Measurements from ENCODE around the gene KRTAP10-7. TPM values are rescaled to one million over a fixed set of nuclear protein-coding genes. Genes with fewer than 3 reads are reported as not detected.
"Not testable (repeated sequence)": the region's sequence is repeated elsewhere in the genome, so short reads cannot be mapped to it uniquely, and the experiment has no call there.

The KRTAP10-7 gene
- total RNA-seq, 2 donors from 2014 or later, result not detected

- intact Hi-C loops (cut with DNase I), result no loop called here
- WGBS, result 76% methylated on average over 10 of the region's 10 CpGs
- Histone ChIP-seq H3K27ac (no peak overlapping the region), H3K36me3 (no peaks in the 10 kb centered on the region), H3K9me3 (no peaks in the 10 kb centered on the region), H3K27me3 (replicated peaks; ENCODE audit: insufficient read depth) (no peaks in the 10 kb centered on the region), H3K4me1 (replicated peaks) (no peaks in the 10 kb centered on the region), H3K4me3 (no peak overlapping the region)
- TF ChIP-seq POLR2AphosphoS5 (IDR thresholded peaks at IDR 0.05) (no peak), POLR2A (IDR thresholded peaks at IDR 0.05) (no peak), CTCF (IDR thresholded peaks at IDR 0.05) (no peak)
- DNase-seq (ENCODE audit: low spot score), result no peak
Observed at GRCh38 chr21:44576025-44576420, 24.4 kb upstream of the KRTAP10-7 start.

GRCh38 chr21:44578371-44579055 is 21.9 kb upstream of the KRTAP10-7 start:
- TF ChIP-seq POLR2A (IDR thresholded peaks at IDR 0.05) (no peak), POLR2AphosphoS5 (IDR thresholded peaks at IDR 0.05) (no peak), CTCF (IDR thresholded peaks at IDR 0.05) (no peak)
- no peak for DNase-seq (ENCODE audit: low spot score)
- no peaks in the 10 kb centered on the region for H3K27me3 ChIP-seq (replicated peaks; ENCODE audit: insufficient read depth)
- H3K27ac ChIP-seq, result no peak overlapping the region
- H3K4me3 ChIP-seq, result no peak overlapping the region
- no peaks in the 10 kb centered on the region for H3K9me3 ChIP-seq
- 91% methylated on average over 16 of the region's 17 CpGs for WGBS
- intact Hi-C loops (cut with DNase I), result no loop called here
- H3K36me3 ChIP-seq, result no peaks in the 10 kb centered on the region
- H3K4me1 ChIP-seq (replicated peaks), result no peaks in the 10 kb centered on the region

GRCh38 chr21:44579056-44579832 is 21.2 kb upstream of the KRTAP10-7 start:
- no peak overlapping the region for H3K27ac ChIP-seq
- H3K9me3 ChIP-seq, result no peaks in the 10 kb centered on the region
- H3K27me3 ChIP-seq (replicated peaks; ENCODE audit: insufficient read depth), result no peaks in the 10 kb centered on the region
- 75% methylated on average over 20 of the region's 22 CpGs for WGBS
- intact Hi-C loops (cut with DNase I), result no loop called here
- TF ChIP-seq POLR2A (IDR thresholded peaks at IDR 0.05) (no peak), CTCF (IDR thresholded peaks at IDR 0.05) (no peak), POLR2AphosphoS5 (IDR thresholded peaks at IDR 0.05) (no peak)
- DNase-seq (ENCODE audit: low spot score), result no peak
- no peaks in the 10 kb centered on the region for H3K36me3 ChIP-seq
- H3K4me1 ChIP-seq (replicated peaks), result no peaks in the 10 kb centered on the region
- H3K4me3 ChIP-seq, result no peak overlapping the region

GRCh38 chr21:44579833-44580144 is 20.6 kb upstream of the KRTAP10-7 start:
- intact Hi-C loops (cut with DNase I), result no loop called here
- no peaks in the 10 kb centered on the region for H3K4me1 ChIP-seq (replicated peaks)
- H3K9me3 ChIP-seq, result no peaks in the 10 kb centered on the region
- no peak overlapping the region for H3K4me3 ChIP-seq
- no peaks in the 10 kb centered on the region for H3K27me3 ChIP-seq (replicated peaks; ENCODE audit: insufficient read depth)
- H3K36me3 ChIP-seq, result no peaks in the 10 kb centered on the region
- no peak overlapping the region for H3K27ac ChIP-seq
- 66% methylated on average over 7 of the region's 7 CpGs for WGBS
- TF ChIP-seq POLR2AphosphoS5 (IDR thresholded peaks at IDR 0.05) (no peak), CTCF (IDR thresholded peaks at IDR 0.05) (no peak), POLR2A (IDR thresholded peaks at IDR 0.05) (no peak)
- DNase-seq (ENCODE audit: low spot score), result no peak

- H3K9me3 ChIP-seq; intact Hi-C loops (cut with DNase I); DNase-seq (ENCODE audit: low spot score); H3K27ac ChIP-seq; H3K4me3 ChIP-seq; H3K4me1 ChIP-seq (replicated peaks); H3K36me3 ChIP-seq; H3K27me3 ChIP-seq (replicated peaks; ENCODE audit: insufficient read depth): not testable (repeated sequence)
- WGBS, result 38% methylated on average over 12 of the region's 19 CpGs
Observed at GRCh38 chr21:44580231-44580821, 20.1 kb upstream of the KRTAP10-7 start, which contains the start of gene KRTAP10-5. Gene KRTAP10-5, minus strand, starts transcription at chr21:44580604. Its CDS starts 26 bp downstream, at chr21:44580578.

All from prostate gland (tissue), 2 donors.